HG03175 (cell line): ENCODE results near the gene FAM131A.

Experiments
- ATAC-seq: cut with Tn5 transposase; IDR thresholded peaks from one replicate; pipeline ENCODE4 v1.9.1; 2021; ENCODE audit warnings: mild to moderate bottlenecking, moderate library complexity; ENCODE audit not compliant: unreplicated experiment

Gene FAM131A

GRCh38 chr3:184337399-184337714 is at the start of gene FAM131A:
FAM131A (plus strand) TSS chr3:184337600; CDS start chr3:184337631, 31 bp downstream.
- ATAC-seq = no peak

- ATAC-seq = no peak
Observed at GRCh38 chr3:184289426-184289938, 47.9 kb upstream of the FAM131A start.

GRCh38 chr3:184290331-184290730 is 47.1 kb upstream of the FAM131A start:
- ATAC-seq = no peak

GRCh38 chr3:184291044-184291737 is 46.2 kb upstream of the FAM131A start:
- ATAC-seq = no peak

GRCh38 chr3:184291738-184292445 is 45.5 kb upstream of the FAM131A start:
- ATAC-seq = no peak

- ATAC-seq = no peak
Observed at GRCh38 chr3:184295771-184296170, 41.6 kb upstream of the FAM131A start.

DNA sequence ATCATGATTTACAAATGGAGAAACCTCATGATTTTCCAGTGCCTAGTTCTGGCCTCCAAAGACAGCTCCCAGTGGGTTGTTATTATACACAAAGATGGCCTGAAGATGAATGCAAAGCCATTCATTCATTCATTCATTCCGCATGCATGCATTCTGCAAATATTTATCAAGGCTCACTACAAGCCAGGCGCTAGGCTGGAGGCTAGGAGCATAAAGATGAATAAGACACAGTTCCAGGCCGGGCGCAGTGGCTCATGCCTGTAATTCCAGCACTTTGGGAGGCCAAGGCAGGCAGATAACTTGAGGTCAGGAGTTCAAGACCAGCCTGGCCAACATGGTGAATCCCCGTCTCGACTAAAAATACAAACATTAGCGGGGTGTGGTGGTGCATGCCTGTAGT is 40.8 kb upstream of the FAM131A start:
- no peak for ATAC-seq

GRCh38 chr3:184298759-184299487 is 38.5 kb upstream of the FAM131A start, which contains the start of gene PSMD2:
PSMD2 (plus strand) TSS chr3:184299241; CDS start chr3:184299267, 26 bp downstream.
- peak; percentile 94 for ATAC-seq

- ATAC-seq = peak; percentile 10
Observed at GRCh38 chr3:184299488-184300377, 37.7 kb upstream of the FAM131A start.

DNA sequence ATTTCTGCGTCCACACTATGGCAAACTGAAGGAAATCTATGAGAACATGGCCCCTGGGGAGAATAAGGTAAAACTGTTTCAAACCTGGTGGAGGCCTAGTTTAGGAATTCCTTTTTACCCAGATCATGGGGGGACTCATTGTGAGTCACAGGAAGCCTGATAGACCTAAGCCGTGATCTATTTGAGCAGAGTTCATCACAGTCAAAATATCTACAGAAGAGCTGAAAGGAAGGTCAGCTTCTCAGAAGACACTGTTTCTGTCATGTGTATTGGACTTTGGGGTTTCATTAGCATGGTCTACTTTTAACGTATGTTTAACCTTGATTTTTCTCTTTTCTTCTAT is 37.1 kb upstream of the FAM131A start:
- ATAC-seq = no peak

DNA sequence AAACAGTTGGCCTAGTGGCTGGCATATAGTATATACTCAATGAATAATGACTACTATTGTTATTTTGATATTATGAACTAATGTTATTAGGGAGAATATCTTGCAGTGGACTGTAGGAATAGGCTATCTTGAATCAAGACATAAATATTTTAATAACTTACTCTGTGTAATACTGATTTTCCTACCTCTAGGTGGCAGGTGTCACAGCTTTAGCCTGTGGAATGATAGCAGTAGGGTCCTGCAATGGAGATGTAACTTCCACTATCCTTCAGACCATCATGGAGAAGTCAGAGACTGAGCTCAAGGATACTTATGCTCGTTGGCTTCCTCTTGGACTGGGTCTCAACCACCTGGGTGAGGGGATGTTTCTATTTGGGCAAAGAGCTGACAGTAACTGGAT is 31.8 kb upstream of the FAM131A start:
- ATAC-seq = no peak

GRCh38 chr3:184306341-184306972 is 30.9 kb upstream of the FAM131A start:
- ATAC-seq = no peak

GRCh38 chr3:184307915-184308314 is 29.5 kb upstream of the FAM131A start:
- ATAC-seq = no peak

DNA sequence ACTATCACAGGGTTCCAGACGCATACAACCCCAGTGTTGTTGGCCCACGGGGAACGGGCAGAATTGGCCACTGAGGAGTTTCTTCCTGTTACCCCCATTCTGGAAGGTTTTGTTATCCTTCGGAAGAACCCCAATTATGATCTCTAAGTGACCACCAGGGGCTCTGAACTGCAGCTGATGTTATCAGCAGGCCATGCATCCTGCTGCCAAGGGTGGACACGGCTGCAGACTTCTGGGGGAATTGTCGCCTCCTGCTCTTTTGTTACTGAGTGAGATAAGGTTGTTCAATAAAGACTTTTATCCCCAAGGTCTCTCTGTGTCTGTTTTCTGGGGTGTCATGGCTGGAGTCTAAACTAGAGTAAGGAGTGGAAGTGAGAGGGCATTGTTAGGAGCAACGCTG is 28.7 kb upstream of the FAM131A start:
- ATAC-seq = no peak

DNA sequence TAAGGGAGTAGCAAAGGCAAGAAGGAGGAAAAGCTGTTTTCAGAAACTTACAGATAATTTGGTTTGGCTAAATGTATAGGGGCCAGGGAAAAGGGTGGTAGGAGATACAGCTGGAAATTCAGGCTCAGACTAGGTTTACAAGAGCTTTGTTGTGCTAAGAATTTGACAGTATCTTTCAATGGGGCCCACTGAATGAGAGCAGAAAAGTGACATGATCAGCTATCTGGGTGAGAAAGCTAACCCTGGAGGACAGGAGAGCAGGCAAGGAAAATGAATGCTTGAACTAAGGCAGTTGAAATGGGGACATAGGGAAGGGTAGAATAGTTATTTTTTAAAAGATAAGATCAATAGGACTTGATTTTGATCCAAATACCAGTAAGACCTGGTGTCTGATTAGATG is 25.8 kb upstream of the FAM131A start:
- no peak for ATAC-seq

DNA sequence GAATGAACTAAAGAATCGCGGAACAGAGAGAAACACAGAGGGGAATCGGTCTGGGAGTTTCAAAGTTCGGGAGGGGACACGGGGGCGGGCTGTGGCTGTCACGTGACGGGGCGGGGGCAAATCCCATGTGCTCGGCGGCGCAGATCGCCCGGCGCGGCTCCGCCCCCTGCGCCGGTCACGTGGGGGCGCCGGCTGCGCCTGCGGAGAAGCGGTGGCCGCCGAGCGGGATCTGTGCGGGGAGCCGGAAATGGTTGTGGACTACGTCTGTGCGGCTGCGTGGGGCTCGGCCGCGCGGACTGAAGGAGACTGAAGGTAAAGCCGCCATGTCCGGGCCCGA is 23.1 kb upstream of the FAM131A start, which contains the start of gene EIF4G1:
Gene EIF4G1, plus strand, starts transcription at position 244 of the 337 bp plus-strand sequence. CDS start 1,191 bp downstream, outside the sequence.
- peak; percentile 86 for ATAC-seq

DNA sequence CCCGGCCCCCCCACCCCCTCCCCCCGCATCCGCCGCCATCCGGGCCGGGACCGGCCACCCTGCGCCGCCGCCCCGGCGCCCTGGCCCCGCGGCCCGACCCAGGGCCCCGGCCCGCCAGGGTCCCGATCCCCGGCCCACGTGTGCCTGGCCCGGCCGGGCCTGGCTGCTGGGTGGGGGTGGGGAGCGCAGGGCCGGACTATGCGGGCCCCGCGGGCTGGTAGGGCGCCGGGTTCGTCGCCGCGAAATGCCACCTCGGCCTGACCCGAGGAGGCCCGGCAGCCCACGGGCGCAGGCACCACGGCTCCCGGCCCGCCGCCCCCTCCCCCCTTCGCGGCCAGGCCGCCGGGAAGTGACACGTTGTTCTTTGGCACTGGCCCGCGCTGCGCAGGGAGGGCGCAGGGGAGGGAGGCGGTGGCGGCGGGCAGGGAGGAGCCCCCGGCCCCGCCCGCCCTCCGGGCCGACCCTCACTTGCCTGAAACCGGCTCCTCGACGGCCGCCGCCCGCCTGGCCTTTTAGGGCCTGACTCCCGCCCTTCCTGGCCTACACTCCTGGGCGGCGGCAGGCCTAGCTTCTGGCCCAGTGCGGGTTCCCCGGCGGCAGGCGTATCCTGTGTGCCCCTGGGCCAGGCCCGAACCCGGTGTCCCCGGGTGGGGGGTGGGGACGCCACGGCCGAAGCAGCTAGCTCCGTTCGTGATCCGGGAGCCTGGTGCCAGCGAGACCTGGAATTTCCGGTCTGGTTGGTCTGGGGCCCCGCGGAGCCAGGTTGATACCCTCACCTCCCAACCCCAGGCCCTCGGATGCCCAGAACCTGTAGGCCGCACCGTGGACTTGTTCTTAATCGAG is 22.5 kb upstream of the FAM131A start:
- peak; percentile 38 for ATAC-seq

- ATAC-seq = peak; percentile 13
Observed at GRCh38 chr3:184315543-184315867, 21.9 kb upstream of the FAM131A start.

DNA sequence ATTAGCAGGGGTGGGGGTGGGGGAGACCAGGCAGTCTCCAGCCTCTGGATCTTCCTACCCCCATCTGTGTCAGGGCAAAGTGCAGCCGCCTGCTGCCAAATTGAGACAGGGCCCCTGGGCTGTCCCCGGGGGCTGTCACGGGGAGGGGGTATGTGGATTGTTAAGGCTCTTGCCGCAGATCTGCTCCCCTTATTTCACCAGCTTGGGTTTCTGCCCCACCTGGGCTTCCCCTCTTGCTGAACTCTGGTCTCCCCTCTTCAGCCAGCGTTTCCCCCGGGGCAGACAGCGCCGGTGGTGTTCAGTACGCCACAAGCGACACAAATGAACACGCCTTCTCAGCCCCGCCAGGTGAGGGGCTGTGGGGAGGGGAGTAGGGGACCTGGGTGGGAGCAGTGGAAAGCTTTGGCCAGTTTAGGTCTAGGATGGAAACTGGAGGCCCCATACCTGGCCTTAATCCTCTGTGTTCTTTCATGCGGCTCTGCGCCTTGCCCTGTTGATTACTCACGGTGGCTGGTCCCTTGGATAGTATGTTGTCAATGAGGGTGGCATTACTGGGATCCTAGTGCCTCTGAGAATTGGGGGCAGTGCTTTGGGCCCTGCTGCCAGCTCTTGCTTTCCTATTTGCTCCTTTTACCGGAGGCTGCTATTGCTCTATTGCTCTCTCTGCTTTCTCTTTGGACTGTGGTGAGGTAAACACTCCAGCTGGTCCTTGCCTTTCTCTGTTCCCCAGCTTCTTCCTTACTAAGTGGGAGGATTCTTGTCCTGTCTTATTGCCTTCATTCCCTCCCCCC is 21.3 kb upstream of the FAM131A start:
- no peak for ATAC-seq
